HCT116 (cell line): ENCODE results near the gene SRL. TPM values are rescaled to one million over a fixed set of nuclear protein-coding genes. Genes with fewer than 3 reads are reported as not detected.

Experiments used
- ATAC-seq: fragments of 200-7000 bp; cut with Tn5 transposase; 2 replicates; pipeline ENCODE4 v1.9.1; 2020; ENCODE audit warnings: mild to moderate bottlenecking, moderate library complexity
- BruUV-seq: library from RNA; stranded (reverse); fragments of 400-500 nt; replicated peaks from 2 replicates; lab custom pipeline; 2021; lab: Mats Ljungman, UMichigan
- CTCF ChIA-PET: fragments of 300-600 bp; sonication (Branson Sonifier 250); formaldehyde crosslinking; loops from one replicate; lab custom pipeline; 2021; ENCODE audit warnings: antibody characterized with exemption; lab: Charles Lee
- POLR2A ChIA-PET: fragments of 300-600, 350-600 bp; sonication (Branson Sonifier 250); formaldehyde crosslinking; loops from one replicate; lab custom pipeline; 2021; ENCODE audit warnings: antibody characterized with exemption; lab: Charles Lee
- RAD21 ChIA-PET, 2 experiments: fragments of 300-600 bp; sonication (Branson Sonifier 250); formaldehyde crosslinking; loops; one replicate each; lab custom pipeline; 2023; ENCODE audit warnings: low total read pairs in 2 of 2; ENCODE audit not compliant: uncharacterized antibody in 2 of 2, unreplicated experiment in 2 of 2, low non-redundant PET in 1 of 2; lab: Charles Lee
- DNase-seq: peaks from one replicate; pipeline ENCODE4 v3.0.0-alpha.2; 2010; ENCODE audit warnings: low read depth, low spot score
- H2AFZ ChIP-seq: fragments of 200-600 bp; shearing (Covaris generic), sonication (generic); 2 replicates; pipeline ENCODE4 v1.6.1; 2017; ENCODE audit warnings: low read depth, mixed run types, mixed read lengths, antibody characterized with exemption, low read length; ENCODE audit not compliant: poor library complexity, severe bottlenecking
- H3K27ac ChIP-seq: 2 replicates; pipeline ENCODE4 v1.5.1; 2012; ENCODE audit warnings: low read depth, low read length
- H3K27me3 ChIP-seq: fragments of 200-600 bp; sonication (generic); 2 replicates; pipeline ENCODE4 v1.6.1; 2016; ENCODE audit warnings: mixed run types, low read length, mixed read lengths; ENCODE audit not compliant: insufficient read depth
- H3K36me3 ChIP-seq, 2 experiments: fragments of 200-500 bp in 1 of 2; fragments of 200-600 bp in 1 of 2; sonication (Bioruptor generic) in 1 of 2; sonication (generic) in 1 of 2; 2 replicates each; pipeline versions ENCODE4 v1.5.1 to v1.6.1; 2014 to 2016; ENCODE audit warnings: low read length in 2 of 2, inconsistent platforms in 1 of 2, mixed read lengths in 1 of 2, mixed run types in 1 of 2; ENCODE audit not compliant: insufficient read depth in 2 of 2, control insufficient read depth in 1 of 2
- H3K4me1 ChIP-seq, 2 experiments: fragments of 200-600 bp in 1 of 2; sonication (generic) in 1 of 2; 2 replicates each; pipeline versions ENCODE4 v1.5.1 to v1.6.1; 2012 to 2017; ENCODE audit warnings: low read length in 2 of 2, inconsistent platforms in 1 of 2, mild to moderate bottlenecking in 1 of 2, mixed read lengths in 1 of 2, mixed run types in 1 of 2, moderate library complexity in 1 of 2; ENCODE audit not compliant: insufficient read depth in 2 of 2, control insufficient read depth in 1 of 2
- H3K4me2 ChIP-seq: fragments of 200-600 bp; sonication (generic); 2 replicates; pipeline ENCODE4 v1.6.1; 2017; ENCODE audit warnings: mixed run types, low read length, mixed read lengths
- H3K4me3 ChIP-seq, 2 experiments: fragments of 200-600 bp in 1 of 2; sonication (generic) in 1 of 2; replicated peaks in 1 of 2; 2 replicates each; pipeline ENCODE4 v1.5.1; 2011 to 2016; ENCODE audit warnings: low read length in 2 of 2, control low read depth in 1 of 2, low read depth in 1 of 2, mild to moderate bottlenecking in 1 of 2, mixed read lengths in 1 of 2, mixed run types in 1 of 2
- H3K79me2 ChIP-seq: fragments of 200-600 bp; sonication (generic); 2 replicates; pipeline ENCODE4 v1.6.1; 2017; ENCODE audit warnings: mild to moderate bottlenecking, mixed run types, low read length, moderate library complexity, mixed read lengths; ENCODE audit not compliant: insufficient read depth
- H3K9ac ChIP-seq: fragments of 200-600 bp; sonication (generic); 2 replicates; pipeline ENCODE4 v1.6.1; 2016; ENCODE audit warnings: low read length, mixed read lengths
- H3K9me2 ChIP-seq: fragments of 200-600 bp; sonication (generic), shearing (Covaris generic); 2 replicates; pipeline ENCODE4 v1.6.1; 2017; ENCODE audit warnings: mixed run types, mild to moderate bottlenecking, moderate library complexity; ENCODE audit not compliant: insufficient read depth
- H3K9me3 ChIP-seq, 2 experiments: fragments of 200-500 bp in 1 of 2; fragments of 200-600 bp in 1 of 2; sonication (Bioruptor generic) in 1 of 2; sonication (generic) in 1 of 2; 2 replicates each; pipeline ENCODE4 v1.6.1; 2014 to 2017; ENCODE audit warnings: low read length in 2 of 2, mixed read lengths in 2 of 2, inconsistent platforms in 1 of 2, low read depth in 1 of 2, mild to moderate bottlenecking in 1 of 2, mixed run types in 1 of 2, moderate library complexity in 1 of 2; ENCODE audit not compliant: control insufficient read depth in 1 of 2, insufficient read depth in 1 of 2
- H4K20me1 ChIP-seq: fragments of 200-600 bp; sonication (generic), shearing (Covaris generic); 2 replicates; pipeline ENCODE4 v1.6.1; 2017; ENCODE audit warnings: mixed run types, mild to moderate bottlenecking, moderate library complexity; ENCODE audit not compliant: insufficient read depth
- ATF3 ChIP-seq: IDR thresholded peaks from 2 replicates; pipeline ENCODE4 v1.6.1; 2012
- EZH2 ChIP-seq: fragments of 200-600 bp; sonication (generic); IDR thresholded peaks from 2 replicates; pipeline ENCODE4 v1.6.1; 2017; ENCODE audit warnings: antibody characterized with exemption, mixed run types
- POLR2AphosphoS5 ChIP-seq: IDR thresholded peaks from 2 replicates; pipeline ENCODE4 v1.6.1; 2011; ENCODE audit warnings: mild to moderate bottlenecking, low read depth, low read length, moderate library complexity
- REST ChIP-seq: IDR thresholded peaks from 2 replicates; pipeline ENCODE4 v1.6.1; 2012; ENCODE audit warnings: low read depth
- SP1 ChIP-seq: IDR thresholded peaks from 2 replicates; pipeline ENCODE4 v1.6.1; 2012; ENCODE audit warnings: low read depth
- YY1 ChIP-seq: IDR thresholded peaks from 2 replicates; pipeline ENCODE4 v1.6.1; 2011; ENCODE audit warnings: low read length, low read depth, moderate library complexity, mild to moderate bottlenecking; ENCODE audit not compliant: insufficient replicate concordance; ENCODE audit errors: extremely low read depth
- intact Hi-C: fragments of 100-400 bp; cut with micrococcal nuclease; formaldehyde crosslinking; loops from 2 replicates; pipeline ENCODE4 v1.10.0; 2022
- total RNA-seq: library from RNA; stranded (reverse); gene quantifications from one replicate; pipeline ENCODE4 v1.2.1, GENCODE V29; 2021; ENCODE audit not compliant: unreplicated experiment

The SRL gene
- total RNA-seq, 1 experiment from 2014 or later: not detected

GRCh38 chr16:4207229-4207628, 34.7 kb downstream of the SRL start:
- BruUV-seq: no TSS peak
- Histone ChIP-seq H3K27me3 (no peaks in the 10 kb centered on the region), H3K4me3 (no peak overlapping the region), H3K9me3 (no peaks in the 10 kb centered on the region), H3K36me3 (no peaks in the 10 kb centered on the region), H3K79me2 (no peaks in the 10 kb centered on the region)
- no peak for DNase-seq
- CTCF ChIA-PET: no interaction called here
- no peak for TF ChIP-seq EZH2
- TF ChIP-seq, all 23 proteins: peak for 0
- Histone ChIP-seq H3K27ac (no peak overlapping the region), H4K20me1 (no peaks in the 10 kb centered on the region), H3K9me2 (no peaks in the 10 kb centered on the region), H2AFZ (no peak overlapping the region), H3K4me2 (no peak overlapping the region), H3K4me1 (peaks cover 0 to under 1% of the 10 kb centered on the region in 2 experiments; a peak in 1 of 4 replicates), H3K9ac (no peak overlapping the region)
- RAD21 ChIA-PET: no interaction called here
- intact Hi-C loops: no loop called here
- POLR2A ChIA-PET: no interaction called here
- ATAC-seq: no peak

- H4K20me1 ChIP-seq: no peaks in the 10 kb centered on the region
- no peak overlapping the region for H3K27ac ChIP-seq
- no peaks in the 10 kb centered on the region for H3K9me3 ChIP-seq
- H3K4me3 ChIP-seq: no peak overlapping the region
- DNase-seq (no peak), ATAC-seq (no peak)
- intact Hi-C loops: no loop called here
- POLR2A ChIA-PET: no interaction called here
- no TSS peak for BruUV-seq
- no peak overlapping the region for H2AFZ ChIP-seq
- H3K79me2 ChIP-seq: no peaks in the 10 kb centered on the region
- no peaks in the 10 kb centered on the region for H3K36me3 ChIP-seq
- no peak overlapping the region for H3K4me2 ChIP-seq
- no peaks in the 10 kb centered on the region for H3K9me2 ChIP-seq
- H3K27me3 ChIP-seq: no peaks in the 10 kb centered on the region
- no peaks in the 10 kb centered on the region for H3K4me1 ChIP-seq
- RAD21 ChIA-PET: no interaction called here
- TF ChIP-seq YY1 (no peak), POLR2AphosphoS5 (no peak), ATF3 (no peak), REST (no peak), SP1 (no peak), EZH2 (no peak)
- TF ChIP-seq, all 23 proteins: peak for 0
- H3K9ac ChIP-seq: no peak overlapping the region
- CTCF ChIA-PET: no interaction called here
Observed at GRCh38 chr16:4206680-4207079, 35.2 kb downstream of the SRL start.
